Sigmoid colon (tissue), 7 donors: ENCODE data around the gene PRR30. TPM values are rescaled to one million over a fixed set of nuclear protein-coding genes. Genes with fewer than 3 reads are reported as not detected.

Source experiments
- DNase-seq: peaks from one replicate; pipeline ENCODE4 v3.0.0-alpha.2; 2019
- H3K27ac ChIP-seq, 4 donors: fragments of 200-600 bp; sonication (generic); one replicate each; pipeline ENCODE4 v1.5.1; 2016 to 2019; ENCODE audit warnings: mild to moderate bottlenecking in 1 of 4
- H3K27me3 ChIP-seq, 3 donors: fragments of 200-600 bp; sonication (generic); one replicate each; pipeline ENCODE4 v1.5.1; 2019; ENCODE audit warnings: mild to moderate bottlenecking in 1 of 3
- H3K36me3 ChIP-seq, 4 donors: fragments of 200-600 bp; sonication (generic); one replicate each; pipeline ENCODE4 v1.5.1; 2016 to 2019
- H3K4me1 ChIP-seq, 4 donors: fragments of 200-600 bp; sonication (generic); one replicate each; pipeline ENCODE4 v1.5.1; 2017 to 2019
- H3K4me3 ChIP-seq, 4 donors: fragments of 200-600 bp; sonication (generic); one replicate each; pipeline ENCODE4 v1.5.1; 2017 to 2019; ENCODE audit warnings: mild to moderate bottlenecking in 2 of 4, moderate library complexity in 1 of 4
- H3K9me3 ChIP-seq, 4 donors: fragments of 200-600 bp in 3 of 4; sonication (generic) in 3 of 4; one replicate each; pipeline versions ENCODE4 v1.5.1 to v1.6.1; 2013 to 2019
- EP300 ChIP-seq, 4 donors: sonication (generic); formaldehyde crosslinking; IDR thresholded peaks; one replicate each; pipeline ENCODE4 v1.6.1; 2017; ENCODE audit warnings: antibody characterized with exemption in 4 of 4
- POLR2A ChIP-seq, 2 donors: fragments of 450-650 bp; IDR thresholded peaks; one replicate each; pipeline ENCODE4 v1.6.1; 2016; ENCODE audit warnings: antibody characterized with exemption in 2 of 2, mild to moderate bottlenecking in 2 of 2, moderate library complexity in 2 of 2
- POLR2AphosphoS5 ChIP-seq, 4 donors: sonication (generic); formaldehyde crosslinking; IDR thresholded peaks; one replicate each; pipeline ENCODE4 v1.6.1; 2017; ENCODE audit warnings: antibody characterized with exemption in 4 of 4
- WGBS, 2 donors: extraction: QIAGEN DNeasy Blood & Tissue Kit; methylation state at CpG; one replicate each; pipeline ENCODE4 v1.1.7; 2013; 5-methylcytosine and 5-hydroxymethylcytosine counted together
- intact Hi-C: fragments of 100-400 bp; cut with DNase I; formaldehyde crosslinking; loops from one replicate; pipeline ENCODE4 v1.15.1; 2023
- polyA plus RNA-seq, 3 donors: library from polyadenylated mRNA; stranded (reverse); fragments of 200-250 nt; gene quantifications; one replicate each; pipeline ENCODE4 v1.2.3, GENCODE V29; 2013
- total RNA-seq, 4 donors: library from RNA; depleted of rRNA; stranded (reverse); fragments of >200 nt; gene quantifications; one replicate each; pipeline ENCODE4 v1.1.0, GENCODE V29; 2016
- TF ChIP-seq, protein P1 (sequence below), 4 experiments: fragments of 450-650 bp in 3 of 4; fragments of 200-600 bp in 1 of 4; IDR thresholded peaks; one replicate each; pipeline ENCODE4 v1.5.1; 2016 to 2019; ENCODE audit warnings: antibody characterized with exemption in 4 of 4, mild to moderate bottlenecking in 3 of 4, moderate library complexity in 2 of 4
- donor health status: healthy with polysubstance abuse.
- donor health status: Bipolar disorder and iron deficiency.
- donor health status: healthy.

Gene PRR30
- total RNA-seq (not detected), polyA plus RNA-seq (not detected)

DNA sequence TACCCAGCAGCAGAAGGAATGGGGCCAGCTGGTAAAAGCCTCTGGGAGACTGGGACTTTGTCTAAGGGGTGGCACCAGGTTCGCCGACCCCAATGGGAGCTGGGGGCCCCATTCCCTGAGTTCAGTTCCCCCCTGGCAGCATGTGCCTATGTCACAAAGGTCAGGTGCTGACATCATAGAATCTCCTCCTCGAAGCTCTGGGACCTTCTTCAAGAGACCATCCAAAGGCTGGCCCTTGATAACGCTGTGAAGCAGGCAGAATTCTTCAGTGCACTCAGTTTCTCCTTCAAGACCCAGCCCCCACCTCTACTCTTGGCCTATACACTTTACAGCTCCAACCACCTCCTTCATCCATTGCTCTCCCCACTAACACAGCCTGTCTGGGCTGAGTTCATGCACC, at the start of gene PRR30:
Gene PRR30 (minus strand): TSS at position 101 of the 400 bp plus-strand sequence. CDS start 1,081 bp downstream, outside the sequence.
- intact Hi-C loops, result no loop called here
- no peaks in the 10 kb centered on the region for H3K4me1 ChIP-seq
- H3K4me3 ChIP-seq, result no peak within 1 kb of the TSS
- no peaks in the 10 kb centered on the region for H3K9me3 ChIP-seq
- no peaks in the 10 kb centered on the region for H3K27me3 ChIP-seq
- H3K36me3 ChIP-seq, result no peaks in the 10 kb centered on the region
- TF ChIP-seq EP300 (IDR thresholded peaks at IDR 0.05), result no peak
- TF ChIP-seq POLR2A (IDR thresholded peaks at IDR 0.05), result no peak
- TF ChIP-seq POLR2AphosphoS5 (IDR thresholded peaks at IDR 0.05), result no peak
- TF ChIP-seq, protein P1, sequence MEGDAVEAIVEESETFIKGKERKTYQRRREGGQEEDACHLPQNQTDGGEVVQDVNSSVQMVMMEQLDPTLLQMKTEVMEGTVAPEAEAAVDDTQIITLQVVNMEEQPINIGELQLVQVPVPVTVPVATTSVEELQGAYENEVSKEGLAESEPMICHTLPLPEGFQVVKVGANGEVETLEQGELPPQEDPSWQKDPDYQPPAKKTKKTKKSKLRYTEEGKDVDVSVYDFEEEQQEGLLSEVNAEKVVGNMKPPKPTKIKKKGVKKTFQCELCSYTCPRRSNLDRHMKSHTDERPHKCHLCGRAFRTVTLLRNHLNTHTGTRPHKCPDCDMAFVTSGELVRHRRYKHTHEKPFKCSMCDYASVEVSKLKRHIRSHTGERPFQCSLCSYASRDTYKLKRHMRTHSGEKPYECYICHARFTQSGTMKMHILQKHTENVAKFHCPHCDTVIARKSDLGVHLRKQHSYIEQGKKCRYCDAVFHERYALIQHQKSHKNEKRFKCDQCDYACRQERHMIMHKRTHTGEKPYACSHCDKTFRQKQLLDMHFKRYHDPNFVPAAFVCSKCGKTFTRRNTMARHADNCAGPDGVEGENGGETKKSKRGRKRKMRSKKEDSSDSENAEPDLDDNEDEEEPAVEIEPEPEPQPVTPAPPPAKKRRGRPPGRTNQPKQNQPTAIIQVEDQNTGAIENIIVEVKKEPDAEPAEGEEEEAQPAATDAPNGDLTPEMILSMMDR (IDR thresholded peaks at IDR 0.05), result no peak
- no peak for DNase-seq
- H3K27ac ChIP-seq, result no peak within 1 kb of the TSS
- 74 to 76% methylated on average over 4 of the region's 4 CpGs for WGBS, 2 donors

DNA sequence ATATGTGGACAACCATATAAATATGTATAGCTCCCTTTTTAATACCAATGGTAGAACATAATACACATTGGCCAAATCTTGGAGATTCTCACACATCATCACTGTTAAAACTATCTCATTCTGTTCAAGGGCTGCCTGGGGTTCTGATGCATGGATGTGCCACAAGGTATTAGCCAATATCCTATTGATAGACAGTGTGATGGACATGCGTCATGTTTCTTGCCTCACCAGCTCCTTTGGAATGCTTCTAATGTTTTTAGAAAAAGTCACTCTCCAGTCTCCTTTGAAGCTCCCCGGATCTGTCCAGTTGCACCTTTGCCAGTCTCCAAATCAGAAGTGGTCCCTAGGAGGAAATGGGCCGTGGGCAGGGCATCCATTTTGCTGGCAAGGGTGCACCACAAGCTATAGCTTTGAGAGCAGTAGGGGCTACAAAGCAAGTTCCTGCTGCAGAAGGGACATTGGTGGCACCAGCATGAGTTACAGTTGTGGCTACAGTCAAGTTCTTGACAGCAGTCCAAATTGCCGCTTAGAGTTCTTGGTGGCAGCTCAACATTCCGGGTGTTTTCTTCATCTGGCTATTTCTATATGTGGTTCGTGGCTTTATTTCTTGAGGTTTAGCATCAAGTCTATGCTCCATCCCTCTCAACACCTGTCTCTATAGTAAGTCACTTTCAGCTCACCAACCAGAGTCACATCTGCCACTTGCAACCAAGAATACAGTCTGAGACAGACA, 47.6 kb upstream of the PRR30 start:
- H3K36me3 ChIP-seq, result no peaks in the 10 kb centered on the region
- no peak for TF ChIP-seq EP300 (IDR thresholded peaks at IDR 0.05)
- no peak for TF ChIP-seq POLR2AphosphoS5 (IDR thresholded peaks at IDR 0.05)
- TF ChIP-seq, protein P1 (IDR thresholded peaks at IDR 0.05), result no peak
- TF ChIP-seq POLR2A (IDR thresholded peaks at IDR 0.05), result no peak
- no peak overlapping the region for H3K4me3 ChIP-seq
- DNase-seq, result no peak
- H3K4me1 ChIP-seq, result peaks cover 0 to 10% (median 4%) of the 10 kb centered on the region in 4 donors
- 68 to 74% methylated on average over 6 of the region's 6 CpGs for WGBS, 2 donors
- intact Hi-C loops, result no loop called here
- no peaks in the 10 kb centered on the region for H3K9me3 ChIP-seq
- H3K27me3 ChIP-seq, result no peaks in the 10 kb centered on the region
- H3K27ac ChIP-seq, result no peak overlapping the region

DNA sequence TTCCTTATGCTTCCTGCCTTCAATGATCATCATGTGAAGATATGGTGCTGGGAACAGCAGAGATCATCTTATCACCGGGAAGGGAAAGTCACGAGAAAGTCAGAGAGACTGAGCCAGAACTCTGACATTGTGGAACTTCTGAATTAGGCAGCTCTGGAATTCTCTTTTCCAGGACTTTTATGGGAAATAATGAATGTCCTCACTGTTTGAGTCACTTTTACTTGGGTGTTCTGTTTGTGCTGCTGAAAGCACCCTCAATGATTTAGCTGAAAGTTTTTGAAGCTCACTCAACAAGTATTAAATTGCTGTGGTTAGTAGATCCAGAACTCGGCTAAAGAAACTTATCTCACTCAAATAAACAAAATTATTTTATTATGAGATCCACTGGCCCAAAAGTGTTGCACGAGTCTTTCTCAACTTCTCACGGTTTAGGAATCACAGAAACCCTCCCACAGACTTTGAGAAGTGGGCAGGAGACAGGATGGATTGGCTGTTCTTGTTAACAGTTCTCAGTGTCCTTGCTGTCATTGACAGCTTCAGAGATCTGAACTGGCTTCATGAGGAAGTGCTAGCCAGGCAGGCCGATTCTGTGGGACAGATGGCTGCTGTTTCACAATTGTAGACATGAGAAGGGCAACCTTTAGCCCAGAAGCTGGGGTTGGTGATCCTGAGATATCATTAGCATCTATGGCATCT, 46.3 kb upstream of the PRR30 start:
- peak; percentile 74 for DNase-seq
- Histone ChIP-seq H3K4me1 (peaks cover 0 to 10% (median 4%) of the 10 kb centered on the region in 4 donors), H3K9me3 (no peaks in the 10 kb centered on the region), H3K36me3 (no peaks in the 10 kb centered on the region), H3K27ac (peak overlapping the region; percentile 51 to 65 (median 58)), H3K4me3 (no peak overlapping the region), H3K27me3 (no peaks in the 10 kb centered on the region)
- intact Hi-C loops, result no loop called here
- TF ChIP-seq EP300 (IDR thresholded peaks at IDR 0.05) (peak in 1 of 4 donors; percentile 29), POLR2AphosphoS5 (IDR thresholded peaks at IDR 0.05) (peak in 2 of 4 donors; percentile 12 to 70)
- TF ChIP-seq, protein P1 (IDR thresholded peaks at IDR 0.05), result no peak
- 19 to 43% methylated on average over 6 of the region's 6 CpGs for WGBS, 2 donors

DNA sequence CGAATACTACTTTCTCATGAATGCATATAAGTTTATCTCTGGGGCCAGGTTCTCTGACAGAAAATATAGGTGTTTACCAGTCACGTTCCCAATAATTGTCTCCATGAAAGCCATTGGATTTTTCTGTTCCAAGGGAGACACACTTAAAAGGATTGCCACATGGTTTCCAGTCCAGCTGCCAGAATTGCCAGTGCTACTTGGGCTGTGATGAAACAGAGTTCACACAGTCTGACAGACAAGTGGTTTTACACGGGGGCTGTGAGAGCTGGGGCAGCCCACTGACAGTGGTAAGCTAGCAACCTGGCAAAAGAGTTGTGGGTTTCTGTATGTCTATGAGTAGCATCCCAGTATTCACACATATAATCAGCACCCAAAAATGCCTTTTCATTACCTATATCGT, 44.9 kb upstream of the PRR30 start:
- 75% methylated on average over 4 of the region's 4 CpGs for WGBS, 2 donors
- H3K27ac ChIP-seq, result peak overlapping the region in 2 of 4 donors; percentile 51 to 65
- no peak overlapping the region for H3K4me3 ChIP-seq
- no peak for DNase-seq
- intact Hi-C loops, result no loop called here
- peaks cover 0 to 10% (median 4%) of the 10 kb centered on the region in 4 donors for H3K4me1 ChIP-seq
- H3K36me3 ChIP-seq, result no peaks in the 10 kb centered on the region
- H3K9me3 ChIP-seq, result no peaks in the 10 kb centered on the region
- TF ChIP-seq, protein P1 (IDR thresholded peaks at IDR 0.05), result no peak
- TF ChIP-seq POLR2AphosphoS5 (IDR thresholded peaks at IDR 0.05) (no peak), EP300 (IDR thresholded peaks at IDR 0.05) (no peak), POLR2A (IDR thresholded peaks at IDR 0.05) (no peak)
- H3K27me3 ChIP-seq, result no peaks in the 10 kb centered on the region
